ENCODE results near the gene ZNF652.
"Not testable (repeated sequence)": the region's sequence is repeated elsewhere in the genome, so short reads cannot be mapped to it uniquely, and the experiment has no call there.

ZNF652 gene

GRCh38 chr17:49373115-49373514, 11.1 kb upstream of the ZNF652 start:
- Histone ChIP-seq H3K4me1 (ENCODE audit: control insufficient read depth in 2 of 2, insufficient read depth in 2 of 2, low read length in 2 of 2) (no peaks in the 10 kb centered on the region), H3K4me3 (ENCODE audit: low read length in 2 of 2) (no peak overlapping the region), H3K27me3 (ENCODE audit: control insufficient read depth in 2 of 2, insufficient read depth in 2 of 2, low read length in 2 of 2) (no peaks in the 10 kb centered on the region), H3K9me3 (ENCODE audit: control insufficient read depth in 2 of 2, low read length in 2 of 2) (no peaks in the 10 kb centered on the region), H3K9ac (ENCODE audit: low read depth in 1 of 2, low read length in 2 of 2) (no peak overlapping the region), H3K27ac (ENCODE audit: low read depth in 2 of 2, low read length in 2 of 2) (no peak overlapping the region), H3K36me3 (ENCODE audit: control insufficient read depth in 2 of 2, insufficient read depth in 2 of 2, low read length in 2 of 2) (no peaks in the 10 kb centered on the region)

GRCh38 chr17:49372425-49372824, 10.4 kb upstream of the ZNF652 start:
- H3K4me3 ChIP-seq (ENCODE audit: low read length in 2 of 2): no peak overlapping the region
- H3K4me1 ChIP-seq (ENCODE audit: control insufficient read depth in 2 of 2, insufficient read depth in 2 of 2, low read length in 2 of 2): no peaks in the 10 kb centered on the region
- no peak overlapping the region for H3K9ac ChIP-seq (ENCODE audit: low read depth in 1 of 2, low read length in 2 of 2)
- H3K9me3 ChIP-seq (ENCODE audit: control insufficient read depth in 2 of 2, low read length in 2 of 2): no peaks in the 10 kb centered on the region
- H3K27me3 ChIP-seq (ENCODE audit: control insufficient read depth in 2 of 2, insufficient read depth in 2 of 2, low read length in 2 of 2): no peaks in the 10 kb centered on the region
- no peaks in the 10 kb centered on the region for H3K36me3 ChIP-seq (ENCODE audit: control insufficient read depth in 2 of 2, insufficient read depth in 2 of 2, low read length in 2 of 2)
- no peak overlapping the region for H3K27ac ChIP-seq (ENCODE audit: low read depth in 2 of 2, low read length in 2 of 2)

- H3K4me1 ChIP-seq (ENCODE audit: control insufficient read depth in 2 of 2, insufficient read depth in 2 of 2, low read length in 2 of 2): no peaks in the 10 kb centered on the region
- no peaks in the 10 kb centered on the region for H3K9me3 ChIP-seq (ENCODE audit: control insufficient read depth in 2 of 2, low read length in 2 of 2)
- no peak overlapping the region for H3K27ac ChIP-seq (ENCODE audit: low read depth in 2 of 2, low read length in 2 of 2)
Measured at GRCh38 chr17:49370971-49371834, 9.2 kb upstream of the ZNF652 start.

GRCh38 chr17:49369760-49370159, 7.7 kb upstream of the ZNF652 start:
- H3K27me3 ChIP-seq (ENCODE audit: control insufficient read depth in 2 of 2, insufficient read depth in 2 of 2, low read length in 2 of 2): no peaks in the 10 kb centered on the region
- H3K4me3 ChIP-seq (ENCODE audit: low read length in 2 of 2): no peak overlapping the region
- no peak overlapping the region for H3K9ac ChIP-seq (ENCODE audit: low read depth in 1 of 2, low read length in 2 of 2)
- no peak overlapping the region for H3K27ac ChIP-seq (ENCODE audit: low read depth in 2 of 2, low read length in 2 of 2)
- no peaks in the 10 kb centered on the region for H3K9me3 ChIP-seq (ENCODE audit: control insufficient read depth in 2 of 2, low read length in 2 of 2)
- H3K36me3 ChIP-seq (ENCODE audit: control insufficient read depth in 2 of 2, insufficient read depth in 2 of 2, low read length in 2 of 2): no peaks in the 10 kb centered on the region
- H3K4me1 ChIP-seq (ENCODE audit: control insufficient read depth in 2 of 2, insufficient read depth in 2 of 2, low read length in 2 of 2): no peaks in the 10 kb centered on the region

More at GRCh38 chr17:49370971-49371834, 9.2 kb upstream of the ZNF652 start:
- H3K27me3 ChIP-seq (ENCODE audit: control insufficient read depth in 2 of 2, insufficient read depth in 2 of 2, low read length in 2 of 2): no peaks in the 10 kb centered on the region
- H3K36me3 ChIP-seq (ENCODE audit: control insufficient read depth in 2 of 2, insufficient read depth in 2 of 2, low read length in 2 of 2): no peaks in the 10 kb centered on the region
- H3K4me3 ChIP-seq (ENCODE audit: low read length in 2 of 2): no peak overlapping the region
- H3K9ac ChIP-seq (ENCODE audit: low read depth in 1 of 2, low read length in 2 of 2): no peak overlapping the region

GRCh38 chr17:49369089-49369488, 7.0 kb upstream of the ZNF652 start:
- Histone ChIP-seq H3K4me1 (ENCODE audit: control insufficient read depth in 2 of 2, insufficient read depth in 2 of 2, low read length in 2 of 2) (no peaks in the 10 kb centered on the region), H3K36me3 (ENCODE audit: control insufficient read depth in 2 of 2, insufficient read depth in 2 of 2, low read length in 2 of 2) (no peaks in the 10 kb centered on the region), H3K9me3 (ENCODE audit: control insufficient read depth in 2 of 2, low read length in 2 of 2) (no peaks in the 10 kb centered on the region), H3K4me3 (ENCODE audit: low read length in 2 of 2) (no peak overlapping the region), H3K9ac (ENCODE audit: low read depth in 1 of 2, low read length in 2 of 2) (no peak overlapping the region), H3K27ac (ENCODE audit: low read depth in 2 of 2, low read length in 2 of 2) (no peak overlapping the region), H3K27me3 (ENCODE audit: control insufficient read depth in 2 of 2, insufficient read depth in 2 of 2, low read length in 2 of 2) (no peaks in the 10 kb centered on the region)

- no peak overlapping the region for H3K27ac ChIP-seq (ENCODE audit: low read depth in 2 of 2, low read length in 2 of 2)
- peaks cover 2 to 9% of the 10 kb centered on the region in 2 donors for H3K4me1 ChIP-seq (ENCODE audit: control insufficient read depth in 2 of 2, insufficient read depth in 2 of 2, low read length in 2 of 2)
- no peaks in the 10 kb centered on the region for H3K36me3 ChIP-seq (ENCODE audit: control insufficient read depth in 2 of 2, insufficient read depth in 2 of 2, low read length in 2 of 2)
- no peaks in the 10 kb centered on the region for H3K27me3 ChIP-seq (ENCODE audit: control insufficient read depth in 2 of 2, insufficient read depth in 2 of 2, low read length in 2 of 2)
- no peaks in the 10 kb centered on the region for H3K9me3 ChIP-seq (ENCODE audit: control insufficient read depth in 2 of 2, low read length in 2 of 2)
- no peak overlapping the region for H3K9ac ChIP-seq (ENCODE audit: low read depth in 1 of 2, low read length in 2 of 2)
- no peak overlapping the region for H3K4me3 ChIP-seq (ENCODE audit: low read length in 2 of 2)
Measured at GRCh38 chr17:49365667-49366066, 3.6 kb upstream of the ZNF652 start.

- H3K27me3 ChIP-seq (ENCODE audit: control insufficient read depth in 2 of 2, insufficient read depth in 2 of 2, low read length in 2 of 2); H3K9me3 ChIP-seq (ENCODE audit: control insufficient read depth in 2 of 2, low read length in 2 of 2); H3K9ac ChIP-seq (ENCODE audit: low read depth in 1 of 2, low read length in 2 of 2); H3K27ac ChIP-seq (ENCODE audit: low read depth in 2 of 2, low read length in 2 of 2); H3K4me3 ChIP-seq (ENCODE audit: low read length in 2 of 2); H3K36me3 ChIP-seq (ENCODE audit: control insufficient read depth in 2 of 2, insufficient read depth in 2 of 2, low read length in 2 of 2): not testable (repeated sequence)
- H3K4me1 ChIP-seq (ENCODE audit: control insufficient read depth in 2 of 2, insufficient read depth in 2 of 2, low read length in 2 of 2): peaks cover 7 to 14% of the 10 kb centered on the region in 2 donors
Measured at GRCh38 chr17:49365126-49365525, 3.1 kb upstream of the ZNF652 start.

- no peaks in the 10 kb centered on the region for H3K9me3 ChIP-seq (ENCODE audit: control insufficient read depth in 2 of 2, low read length in 2 of 2)
- no peaks in the 10 kb centered on the region for H3K27me3 ChIP-seq (ENCODE audit: control insufficient read depth in 2 of 2, insufficient read depth in 2 of 2, low read length in 2 of 2)
- no peak overlapping the region for H3K4me3 ChIP-seq (ENCODE audit: low read length in 2 of 2)
- no peak overlapping the region for H3K27ac ChIP-seq (ENCODE audit: low read depth in 2 of 2, low read length in 2 of 2)
- H3K9ac ChIP-seq (ENCODE audit: low read depth in 1 of 2, low read length in 2 of 2): no peak overlapping the region
- peaks cover 17 to 24% of the 10 kb centered on the region in 2 donors for H3K4me1 ChIP-seq (ENCODE audit: control insufficient read depth in 2 of 2, insufficient read depth in 2 of 2, low read length in 2 of 2)
- H3K36me3 ChIP-seq (ENCODE audit: control insufficient read depth in 2 of 2, insufficient read depth in 2 of 2, low read length in 2 of 2): no peaks in the 10 kb centered on the region
Measured at GRCh38 chr17:49364119-49364518, 2.1 kb upstream of the ZNF652 start.

GRCh38 chr17:49363251-49363650, 1.2 kb upstream of the ZNF652 start:
- H3K4me1 ChIP-seq (ENCODE audit: control insufficient read depth in 2 of 2, insufficient read depth in 2 of 2, low read length in 2 of 2): peaks cover 21 to 29% of the 10 kb centered on the region in 2 donors
- no peak overlapping the region for H3K9ac ChIP-seq (ENCODE audit: low read depth in 1 of 2, low read length in 2 of 2)
- no peaks in the 10 kb centered on the region for H3K27me3 ChIP-seq (ENCODE audit: control insufficient read depth in 2 of 2, insufficient read depth in 2 of 2, low read length in 2 of 2)
- no peaks in the 10 kb centered on the region for H3K36me3 ChIP-seq (ENCODE audit: control insufficient read depth in 2 of 2, insufficient read depth in 2 of 2, low read length in 2 of 2)
- no peaks in the 10 kb centered on the region for H3K9me3 ChIP-seq (ENCODE audit: control insufficient read depth in 2 of 2, low read length in 2 of 2)
- H3K4me3 ChIP-seq (ENCODE audit: low read length in 2 of 2): peak overlapping the region in 1 of 2 donors; percentile 77
- no peak overlapping the region for H3K27ac ChIP-seq (ENCODE audit: low read depth in 2 of 2, low read length in 2 of 2)

- Histone ChIP-seq H3K9me3 (ENCODE audit: control insufficient read depth in 2 of 2, low read length in 2 of 2) (no peaks in the 10 kb centered on the region), H3K4me1 (ENCODE audit: control insufficient read depth in 2 of 2, insufficient read depth in 2 of 2, low read length in 2 of 2) (peaks cover 26 to 29% of the 10 kb centered on the region in 2 donors), H3K4me3 (ENCODE audit: low read length in 2 of 2) (peak overlapping the region; percentile 77 to 80), H3K9ac (ENCODE audit: low read depth in 1 of 2, low read length in 2 of 2) (peak overlapping the region; percentile 69 to 74), H3K27me3 (ENCODE audit: control insufficient read depth in 2 of 2, insufficient read depth in 2 of 2, low read length in 2 of 2) (no peaks in the 10 kb centered on the region), H3K36me3 (ENCODE audit: control insufficient read depth in 2 of 2, insufficient read depth in 2 of 2, low read length in 2 of 2) (no peaks in the 10 kb centered on the region), H3K27ac (ENCODE audit: low read depth in 2 of 2, low read length in 2 of 2) (peak overlapping the region; percentile 59 to 90)
Measured at GRCh38 chr17:49362723-49363117, 670 bp upstream of the ZNF652 start.
